ENCODE measurements around the gene ABI3. TPM values are rescaled to one million over a fixed set of nuclear protein-coding genes. Genes with fewer than 3 reads are reported as not detected.

ABI3 gene
- total and polyA plus RNA-seq, 9 of the 15 experiments (the other 6 are each of a cell fraction or from before 2014, with no cell fraction given) = not detected

DNA sequence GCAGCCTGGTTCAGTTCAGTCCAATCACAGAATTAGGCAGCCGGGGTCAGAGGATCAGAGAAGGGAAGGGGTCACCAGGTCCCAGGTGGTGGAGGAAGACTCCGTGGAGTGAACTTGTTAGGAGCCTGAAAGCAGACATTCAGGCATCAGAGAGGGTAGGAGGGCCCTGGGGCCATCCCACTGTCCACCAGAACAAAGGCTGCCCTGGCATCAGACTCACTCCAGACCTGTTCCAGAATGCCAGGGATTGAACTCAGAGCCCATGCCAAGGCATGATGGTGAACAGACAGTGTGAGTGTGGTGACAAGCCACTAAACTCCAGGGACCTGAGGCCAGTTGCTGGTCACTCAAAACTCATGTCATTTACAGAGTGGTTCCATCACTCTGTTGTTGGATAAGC lies 40.3 kb upstream of the ABI3 start:
- 0% methylated on average over 2 of the region's 2 CpGs for WGBS (ENCODE audit: insufficient coverage, low coverage, missing lambda C conversion rate)
- no peak overlapping the region for H3K9ac ChIP-seq (ENCODE audit: insufficient read depth in 1 of 2, low read depth in 2 of 2, low read length in 2 of 2)
- no peak overlapping the region for H3K27ac ChIP-seq (ENCODE audit: extremely low read depth, low read depth, low read length)
- H3K4me1 ChIP-seq (replicated peaks in 1 of 2; ENCODE audit: control insufficient read depth in 2 of 2, insufficient read depth in 2 of 2, low read length in 2 of 2) = no peaks in the 10 kb centered on the region
- in situ Hi-C loops (cut with MboI) = no loop called here
- no peaks in the 10 kb centered on the region for H4K20me1 ChIP-seq (replicated peaks; ENCODE audit: control insufficient read depth, insufficient read depth, low read length)
- no peaks in the 10 kb centered on the region for H3K9me1 ChIP-seq (ENCODE audit: control insufficient read depth, insufficient read depth, low read length)
- H3K36me3 ChIP-seq (ENCODE audit: control insufficient read depth, insufficient read depth, low read length) = no peaks in the 10 kb centered on the region
- no peaks in the 10 kb centered on the region for H3K9me3 ChIP-seq (replicated peaks; ENCODE audit: control insufficient read depth, insufficient read depth, low read depth, low read length)
- ChIA-PET CTCF (ENCODE audit: low intra/inter-chr PET ratio) (no interaction called here), POLR2A (interaction anchor here (0.6 kb wide), 1 partner anchor 23 kb away, joined by 3 read pairs; no protein-coding TSS in a partner anchor)
- H3K79me2 ChIP-seq (ENCODE audit: control insufficient read depth, insufficient read depth, low read length) = no peaks in the 10 kb centered on the region
- DNase-seq (ENCODE audit: extremely low read depth in 1 of 4, low spot score in 3 of 4) = no peak
- no peak overlapping the region for H3K4me2 ChIP-seq (ENCODE audit: insufficient read depth, low read length)
- FAIRE-seq = no peak
- peaks cover 3 to 34% of the 10 kb centered on the region in 2 experiments; a peak in 3 of 5 replicates for H3K27me3 ChIP-seq (ENCODE audit: control insufficient read depth in 2 of 2, insufficient read depth in 2 of 2, low read length in 2 of 2)
- no peak overlapping the region for H3K4me3 ChIP-seq
- ATAC-seq = no peak
- BruUV-seq (replicated peaks) = no TSS peak
- H2AFZ ChIP-seq (ENCODE audit: low read depth, low read length) = no peak overlapping the region
- intact Hi-C loops (cut with micrococcal nuclease) = no loop called here
- TF ChIP-seq ELF1 (tag; IDR thresholded peaks at IDR 0.05) (no peak), RBM15 (IDR thresholded peaks at IDR 0.05; ENCODE audit: insufficient read depth, low read length) (no peak), DIDO1 (tag; IDR thresholded peaks at IDR 0.05; ENCODE audit: low read depth) (no peak), MTF1 (CRISPR knock-in tag; IDR thresholded peaks at IDR 0.05; ENCODE audit: borderline replicate concordance) (no peak), HDAC3 (IDR thresholded peaks at IDR 0.05; ENCODE audit: borderline replicate concordance, partially characterized antibody) (no peak), SP1 (CRISPR knock-in tag; IDR thresholded peaks at IDR 0.05) (no peak), MED1 (CRISPR knock-in tag; IDR thresholded peaks at IDR 0.05; ENCODE audit: borderline replicate concordance) (no peak), ZNF586 (CRISPR knock-in tag; conservative IDR thresholded peaks at IDR 0.05) (no peak), POLR3G (IDR thresholded peaks at IDR 0.05; ENCODE audit: extremely low read depth, insufficient read length, insufficient replicate concordance) (no peak), FOXJ2 (tag; IDR thresholded peaks at IDR 0.05) (no peak), EHMT2 (IDR thresholded peaks at IDR 0.05) (no peak)
- TF ChIP-seq, protein P1, sequence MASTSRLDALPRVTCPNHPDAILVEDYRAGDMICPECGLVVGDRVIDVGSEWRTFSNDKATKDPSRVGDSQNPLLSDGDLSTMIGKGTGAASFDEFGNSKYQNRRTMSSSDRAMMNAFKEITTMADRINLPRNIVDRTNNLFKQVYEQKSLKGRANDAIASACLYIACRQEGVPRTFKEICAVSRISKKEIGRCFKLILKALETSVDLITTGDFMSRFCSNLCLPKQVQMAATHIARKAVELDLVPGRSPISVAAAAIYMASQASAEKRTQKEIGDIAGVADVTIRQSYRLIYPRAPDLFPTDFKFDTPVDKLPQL (IDR thresholded peaks at IDR 0.05; ENCODE audit: extremely low read depth, insufficient read length) = no peak
- TF ChIP-seq, protein P2, sequence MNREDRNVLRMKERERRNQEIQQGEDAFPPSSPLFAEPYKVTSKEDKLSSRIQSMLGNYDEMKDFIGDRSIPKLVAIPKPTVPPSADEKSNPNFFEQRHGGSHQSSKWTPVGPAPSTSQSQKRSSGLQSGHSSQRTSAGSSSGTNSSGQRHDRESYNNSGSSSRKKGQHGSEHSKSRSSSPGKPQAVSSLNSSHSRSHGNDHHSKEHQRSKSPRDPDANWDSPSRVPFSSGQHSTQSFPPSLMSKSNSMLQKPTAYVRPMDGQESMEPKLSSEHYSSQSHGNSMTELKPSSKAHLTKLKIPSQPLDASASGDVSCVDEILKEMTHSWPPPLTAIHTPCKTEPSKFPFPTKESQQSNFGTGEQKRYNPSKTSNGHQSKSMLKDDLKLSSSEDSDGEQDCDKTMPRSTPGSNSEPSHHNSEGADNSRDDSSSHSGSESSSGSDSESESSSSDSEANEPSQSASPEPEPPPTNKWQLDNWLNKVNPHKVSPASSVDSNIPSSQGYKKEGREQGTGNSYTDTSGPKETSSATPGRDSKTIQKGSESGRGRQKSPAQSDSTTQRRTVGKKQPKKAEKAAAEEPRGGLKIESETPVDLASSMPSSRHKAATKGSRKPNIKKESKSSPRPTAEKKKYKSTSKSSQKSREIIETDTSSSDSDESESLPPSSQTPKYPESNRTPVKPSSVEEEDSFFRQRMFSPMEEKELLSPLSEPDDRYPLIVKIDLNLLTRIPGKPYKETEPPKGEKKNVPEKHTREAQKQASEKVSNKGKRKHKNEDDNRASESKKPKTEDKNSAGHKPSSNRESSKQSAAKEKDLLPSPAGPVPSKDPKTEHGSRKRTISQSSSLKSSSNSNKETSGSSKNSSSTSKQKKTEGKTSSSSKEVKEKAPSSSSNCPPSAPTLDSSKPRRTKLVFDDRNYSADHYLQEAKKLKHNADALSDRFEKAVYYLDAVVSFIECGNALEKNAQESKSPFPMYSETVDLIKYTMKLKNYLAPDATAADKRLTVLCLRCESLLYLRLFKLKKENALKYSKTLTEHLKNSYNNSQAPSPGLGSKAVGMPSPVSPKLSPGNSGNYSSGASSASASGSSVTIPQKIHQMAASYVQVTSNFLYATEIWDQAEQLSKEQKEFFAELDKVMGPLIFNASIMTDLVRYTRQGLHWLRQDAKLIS (CRISPR knock-in tag; IDR thresholded peaks at IDR 0.05) = no peak
- TF ChIP-seq, protein P3, sequence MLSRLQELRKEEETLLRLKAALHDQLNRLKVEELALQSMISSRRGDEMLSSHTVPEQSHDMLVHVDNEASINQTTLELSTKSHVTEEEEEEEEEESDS (CRISPR knock-in tag; IDR thresholded peaks at IDR 0.05) = no peak
- TF ChIP-seq, protein P4, sequence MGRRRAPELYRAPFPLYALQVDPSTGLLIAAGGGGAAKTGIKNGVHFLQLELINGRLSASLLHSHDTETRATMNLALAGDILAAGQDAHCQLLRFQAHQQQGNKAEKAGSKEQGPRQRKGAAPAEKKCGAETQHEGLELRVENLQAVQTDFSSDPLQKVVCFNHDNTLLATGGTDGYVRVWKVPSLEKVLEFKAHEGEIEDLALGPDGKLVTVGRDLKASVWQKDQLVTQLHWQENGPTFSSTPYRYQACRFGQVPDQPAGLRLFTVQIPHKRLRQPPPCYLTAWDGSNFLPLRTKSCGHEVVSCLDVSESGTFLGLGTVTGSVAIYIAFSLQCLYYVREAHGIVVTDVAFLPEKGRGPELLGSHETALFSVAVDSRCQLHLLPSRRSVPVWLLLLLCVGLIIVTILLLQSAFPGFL (CRISPR knock-in tag; IDR thresholded peaks at IDR 0.05) = no peak
- TF ChIP-seq, protein P5, sequence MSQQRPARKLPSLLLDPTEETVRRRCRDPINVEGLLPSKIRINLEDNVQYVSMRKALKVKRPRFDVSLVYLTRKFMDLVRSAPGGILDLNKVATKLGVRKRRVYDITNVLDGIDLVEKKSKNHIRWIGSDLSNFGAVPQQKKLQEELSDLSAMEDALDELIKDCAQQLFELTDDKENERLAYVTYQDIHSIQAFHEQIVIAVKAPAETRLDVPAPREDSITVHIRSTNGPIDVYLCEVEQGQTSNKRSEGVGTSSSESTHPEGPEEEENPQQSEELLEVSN (IDR thresholded peaks at IDR 0.05; ENCODE audit: borderline replicate concordance in 1 of 2, extremely low read depth in 1 of 2, insufficient read depth in 1 of 2, insufficient read length in 1 of 2, low read depth in 1 of 2, low read length in 1 of 2, poor library complexity in 1 of 2, severe bottlenecking in 1 of 2) = no peak

All from K562 (cell line).